Bone marrow (tissue), 2 donors: ENCODE results near the gene PYDC2.

Experiments used
- DNase-seq, 2 donors: peaks; one replicate each; lab custom pipeline; 2025; lab: John Stamatoyannopoulos, UW

The PYDC2 gene

GRCh38 chr3:191461113-191461595 is at the start of gene PYDC2:
Gene PYDC2, plus strand, starts transcription at chr3:191461163. Its CDS starts 0 bp downstream, at chr3:191461163.
- no peak for DNase-seq

DNA sequence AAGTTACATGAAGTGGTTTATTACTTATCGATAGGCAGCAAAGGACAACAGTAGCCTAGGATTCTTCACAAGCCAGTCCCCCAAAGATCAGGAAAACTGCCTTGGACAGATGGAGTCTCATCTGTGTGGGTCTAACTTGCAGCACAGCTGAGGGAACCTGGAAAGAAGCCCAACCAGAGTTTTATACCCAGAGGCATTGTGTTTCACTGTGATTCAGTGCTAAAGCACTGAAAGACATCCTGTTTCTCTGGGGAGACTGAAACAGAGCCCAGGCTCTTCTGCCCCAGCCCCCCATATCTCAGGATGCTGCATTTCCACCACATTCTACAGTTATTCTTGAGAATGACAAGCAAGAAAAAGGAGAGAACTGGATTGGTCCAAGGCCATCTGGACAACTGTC is 48.2 kb upstream of the PYDC2 start:
- no peak for DNase-seq

DNA sequence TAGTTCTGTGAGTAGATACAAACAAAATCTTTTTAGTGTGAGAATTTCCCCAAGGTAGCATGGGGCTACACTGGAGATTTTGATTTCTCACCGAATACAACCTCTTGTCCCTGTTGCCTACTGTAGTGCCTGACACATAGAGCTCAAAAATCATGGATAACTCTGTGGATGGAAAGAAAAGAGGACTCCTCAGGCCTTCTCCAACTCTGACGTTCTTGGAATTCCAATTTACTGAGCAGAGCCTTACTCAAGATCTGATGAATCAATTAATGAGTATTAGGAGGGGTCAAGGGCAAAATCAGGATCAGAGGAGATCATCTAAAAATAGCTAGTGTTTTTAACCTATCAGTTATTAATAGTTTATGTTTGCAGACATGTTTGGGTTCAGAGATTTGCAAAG is 46.7 kb upstream of the PYDC2 start:
- no peak for DNase-seq

- no peak for DNase-seq
Measured at GRCh38 chr3:191414732-191415131, 46.2 kb upstream of the PYDC2 start.

GRCh38 chr3:191415566-191415965 is 45.4 kb upstream of the PYDC2 start:
- DNase-seq = no peak

GRCh38 chr3:191417457-191417729 is 43.6 kb upstream of the PYDC2 start:
- DNase-seq = no peak

- no peak for DNase-seq
Measured at GRCh38 chr3:191420771-191421170, 40.2 kb upstream of the PYDC2 start.

DNA sequence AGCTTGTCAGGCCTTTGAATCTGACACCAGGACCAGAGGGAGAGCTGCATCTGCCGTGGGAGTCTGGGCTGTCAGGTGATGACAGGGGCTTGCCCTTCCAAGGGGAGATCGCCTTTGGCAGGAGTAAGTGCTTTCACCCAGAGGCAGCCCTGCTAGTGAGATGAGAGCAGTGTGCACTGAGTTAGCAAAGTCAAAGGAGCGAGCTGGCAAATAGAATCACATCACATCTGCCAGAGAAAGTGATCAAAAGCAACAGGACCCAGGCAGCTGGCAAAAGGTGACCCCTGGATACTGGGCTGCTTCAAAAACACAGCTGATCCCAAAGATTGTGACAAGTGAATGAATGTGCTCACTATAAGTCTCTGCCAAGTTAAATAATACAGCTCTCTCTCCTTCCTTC is 36.1 kb upstream of the PYDC2 start:
- DNase-seq = no peak

- no peak for DNase-seq
Measured at GRCh38 chr3:191425322-191425734, 35.6 kb upstream of the PYDC2 start.

DNA sequence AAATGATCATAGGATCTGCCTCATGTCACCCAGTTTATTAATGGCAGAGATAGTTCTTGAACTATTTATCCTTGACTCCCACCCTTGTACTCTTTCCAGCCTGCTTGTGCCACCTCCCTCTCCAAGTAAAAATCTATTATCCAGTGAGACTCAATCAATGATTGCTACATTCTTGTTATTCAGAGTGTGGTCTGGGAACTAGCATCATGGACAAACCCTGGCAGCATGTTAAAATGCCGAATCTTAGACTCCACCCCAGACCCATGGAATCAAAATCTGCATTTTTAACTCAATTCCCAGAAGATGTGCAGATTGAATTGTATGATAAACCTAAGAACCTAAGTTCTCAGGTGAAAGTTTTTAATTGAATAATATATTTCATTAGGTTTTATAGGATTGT is 34.7 kb upstream of the PYDC2 start:
- DNase-seq = no peak

GRCh38 chr3:191428177-191428576 is 32.8 kb upstream of the PYDC2 start:
- no peak for DNase-seq

DNA sequence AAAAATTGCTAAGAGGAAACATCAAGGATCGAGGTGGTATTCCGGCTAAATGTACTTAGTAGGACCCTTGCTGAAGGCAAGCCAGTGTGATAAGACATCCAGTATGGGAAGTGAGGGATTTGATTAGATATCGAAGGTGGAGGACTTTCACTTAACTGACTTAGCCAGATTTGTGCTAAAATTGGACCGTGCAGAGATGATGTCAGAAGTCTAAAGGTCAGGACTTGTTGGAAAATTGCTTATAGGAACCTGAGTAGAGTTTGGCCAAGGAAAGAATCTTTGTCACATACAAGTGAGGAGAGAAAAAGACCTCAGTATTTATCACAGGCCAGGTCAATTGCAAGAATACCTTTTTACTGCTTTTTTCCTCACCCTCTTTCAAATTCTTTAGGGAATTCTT is 30.9 kb upstream of the PYDC2 start:
- no peak for DNase-seq

DNA sequence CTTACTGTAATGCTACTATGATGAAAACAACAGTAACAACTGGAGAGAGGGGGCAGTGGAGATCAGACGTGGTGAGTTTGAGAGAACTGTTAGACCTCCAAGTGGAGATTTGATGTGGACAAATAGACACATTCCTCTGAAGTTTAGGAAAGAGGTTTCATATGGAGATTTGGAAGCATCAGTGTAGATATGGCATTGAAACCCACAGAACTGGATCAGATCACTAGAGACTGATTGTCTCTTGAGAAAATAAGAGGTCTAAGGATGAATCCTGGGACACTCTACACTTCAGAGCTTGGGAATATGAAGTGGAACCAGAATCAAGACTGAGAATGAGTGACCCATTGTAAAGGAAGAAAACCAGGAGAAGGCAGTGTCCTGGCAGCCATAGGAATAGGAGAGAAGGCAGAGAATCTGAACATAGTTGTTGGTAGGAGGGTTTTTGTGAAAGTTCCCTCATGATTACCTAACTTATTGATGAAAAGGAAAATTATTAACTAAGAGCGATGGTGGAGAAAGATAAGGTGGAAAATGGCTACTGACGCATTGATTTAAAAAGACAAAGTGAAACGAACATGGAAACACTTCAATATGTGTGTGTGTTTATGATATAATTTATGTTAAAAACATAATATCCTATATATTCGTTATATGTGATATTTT is 29.7 kb upstream of the PYDC2 start:
- DNase-seq = no peak

DNA sequence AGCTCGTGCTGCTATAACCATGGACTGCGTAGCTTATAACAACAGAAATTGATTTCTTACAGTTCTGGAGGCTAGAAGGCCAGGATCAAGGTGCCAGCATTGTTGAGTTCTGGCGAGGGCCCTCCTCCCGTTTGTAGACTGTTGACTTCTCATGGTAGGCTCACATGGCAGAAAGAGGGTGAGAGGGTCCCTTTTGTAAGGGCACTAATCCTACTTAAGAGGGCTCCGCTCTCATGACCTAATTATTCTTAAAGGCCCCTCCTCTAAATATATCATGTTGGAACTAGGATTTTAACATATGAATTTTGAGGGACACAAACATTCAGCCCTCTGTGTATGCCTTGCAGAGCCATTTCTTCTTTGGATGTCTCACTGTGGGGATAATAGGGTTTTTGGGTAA is 28.8 kb upstream of the PYDC2 start:
- DNase-seq = no peak

DNA sequence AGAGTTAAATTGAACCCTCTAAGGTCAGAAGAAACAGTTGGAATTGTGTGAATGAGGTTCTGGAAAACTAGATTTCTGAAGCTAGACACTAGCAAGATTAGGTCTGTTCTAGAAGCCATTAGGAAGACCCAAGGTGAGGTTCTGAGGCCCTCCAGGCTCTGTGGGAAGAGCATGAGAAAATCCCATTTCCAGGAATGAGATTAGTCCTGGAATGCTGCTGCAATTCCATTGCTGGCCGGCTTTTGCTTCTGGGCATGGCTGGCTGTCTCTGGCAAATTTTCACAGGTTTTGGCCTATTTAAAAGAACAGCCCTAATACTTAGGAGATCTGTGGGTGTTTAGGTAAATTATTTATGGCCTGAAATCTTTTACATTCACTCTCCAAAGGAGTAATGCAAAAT is 26.9 kb upstream of the PYDC2 start:
- DNase-seq = no peak

DNA sequence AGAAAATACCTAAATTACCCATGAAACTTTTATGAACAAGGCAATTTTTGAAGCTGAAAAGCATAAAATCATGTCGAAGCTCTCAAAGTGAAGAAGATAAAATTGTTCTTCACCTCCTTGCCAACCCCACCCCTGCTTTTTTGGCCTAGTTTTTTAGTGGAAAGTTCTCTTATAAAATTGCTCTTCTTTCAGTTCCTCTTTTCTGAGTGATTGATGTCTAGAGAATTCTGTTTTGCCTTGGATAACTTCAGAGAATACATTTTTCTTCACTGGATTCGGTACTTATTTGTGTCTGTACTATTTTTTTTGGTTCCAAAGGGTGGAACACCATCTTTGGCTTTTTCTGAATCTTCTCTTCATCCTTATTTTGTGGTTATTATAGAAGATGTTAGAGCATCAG is 25.0 kb upstream of the PYDC2 start:
- no peak for DNase-seq

DNA sequence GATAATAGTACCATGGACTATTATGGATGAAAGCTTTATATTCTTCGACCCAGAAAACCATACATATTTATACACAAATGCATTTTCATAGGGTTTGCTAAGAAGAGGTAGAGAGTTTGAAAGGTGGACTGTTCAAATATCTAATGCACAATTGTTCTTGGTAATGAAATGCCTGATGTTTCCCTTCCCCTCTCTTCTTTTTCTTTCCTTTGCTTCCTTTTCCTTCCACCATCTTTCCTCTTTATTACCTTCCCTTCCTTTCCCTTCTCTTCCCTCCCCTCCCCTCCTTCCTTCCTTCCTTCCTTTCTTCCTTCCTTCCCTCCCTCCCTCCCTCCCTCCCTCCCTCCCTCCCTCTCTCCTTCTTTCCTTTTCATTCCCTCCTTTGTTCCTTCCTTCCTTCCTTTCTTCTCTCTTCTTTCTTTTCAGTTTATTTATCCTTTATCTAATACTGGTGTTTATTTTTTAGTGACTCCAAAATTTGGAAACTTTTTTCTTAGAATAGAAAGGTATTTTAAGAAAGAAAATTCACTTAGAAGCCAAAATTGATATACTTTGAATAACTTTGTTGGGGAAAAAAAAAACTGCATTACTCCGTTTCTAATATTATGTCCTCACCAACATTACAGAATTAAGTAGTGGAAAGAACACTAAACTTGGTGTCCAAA is 22.7 kb upstream of the PYDC2 start:
- DNase-seq = no peak

- DNase-seq = no peak
Measured at GRCh38 chr3:191440532-191440931, 20.4 kb upstream of the PYDC2 start.

- no peak for DNase-seq
Measured at GRCh38 chr3:191441687-191442086, 19.3 kb upstream of the PYDC2 start.

- no peak for DNase-seq
Measured at GRCh38 chr3:191444569-191444968, 16.4 kb upstream of the PYDC2 start.

GRCh38 chr3:191449256-191449655 is 11.7 kb upstream of the PYDC2 start:
- DNase-seq = no peak

DNA sequence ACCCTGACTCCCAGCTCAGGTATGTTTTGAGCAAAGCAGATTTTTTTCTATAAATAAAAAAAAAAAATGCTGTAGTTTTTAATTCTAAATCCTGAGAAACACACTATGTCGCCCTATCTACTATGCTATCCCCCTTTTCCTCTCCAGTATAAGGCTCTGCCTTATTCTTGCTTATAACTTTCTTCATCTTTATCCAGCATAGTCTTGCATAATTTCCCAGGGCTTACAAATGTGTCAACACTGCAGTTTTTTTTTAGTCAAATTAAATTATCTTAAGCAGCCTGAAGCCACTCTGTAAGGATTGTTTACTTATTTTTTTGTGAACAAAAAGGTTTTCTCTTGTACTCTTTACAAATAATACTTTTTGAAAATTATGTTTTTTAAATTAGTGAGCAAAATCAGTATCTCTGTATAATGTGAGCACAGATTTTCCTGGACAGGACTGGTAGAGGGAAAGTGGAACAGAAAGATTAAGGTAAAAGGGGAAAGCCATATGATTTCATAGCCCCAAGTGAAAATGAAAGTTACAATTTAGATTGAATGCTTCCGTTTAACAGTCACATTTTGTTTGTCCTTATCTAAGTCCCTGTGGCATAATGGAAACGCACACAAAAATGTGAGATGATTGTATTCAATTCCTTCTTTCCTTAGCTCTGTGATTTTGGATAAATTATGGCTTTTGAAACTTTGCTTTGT is 5.6 kb upstream of the PYDC2 start:
- no peak for DNase-seq

DNA sequence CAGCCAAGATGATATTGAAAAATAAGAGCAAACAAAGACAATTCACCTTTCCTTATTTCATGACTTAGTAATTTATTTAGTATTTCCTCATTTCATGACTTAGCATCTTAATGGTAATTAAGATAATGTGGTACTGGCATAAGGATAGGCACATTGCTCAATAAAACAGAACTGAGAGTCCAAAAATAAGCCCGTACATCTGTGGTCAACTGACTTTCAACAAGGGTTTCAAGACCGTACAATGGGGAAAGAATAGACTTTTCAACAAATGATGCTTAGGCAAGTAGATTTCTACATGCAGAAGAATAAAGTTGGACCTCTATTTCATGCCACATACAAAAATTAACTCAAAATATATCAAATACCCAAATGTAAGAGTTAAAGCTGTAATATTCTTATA is 603 bp upstream of the PYDC2 start:
- no peak for DNase-seq

GRCh38 chr3:191470080-191470479 is 9.1 kb downstream of the PYDC2 start:
- no peak for DNase-seq
